OCI-LY1 (cell line): ENCODE data around the gene ANO2.

ENCODE experiments used
- H2AFZ ChIP-seq: fragments of 200-600 bp; sonication (generic), shearing (Covaris generic); 2 replicates; pipeline ENCODE4 v1.6.0; 2014; ENCODE audit warnings: antibody characterized with exemption, mild to moderate bottlenecking, low read length
- H3F3A ChIP-seq: fragments of 200-600 bp; sonication (generic), shearing (Covaris generic); 2 replicates; pipeline ENCODE4 v1.6.0; 2014; ENCODE audit warnings: mild to moderate bottlenecking, antibody characterized with exemption, low read length, moderate library complexity; ENCODE audit not compliant: insufficient read depth
- H3K27ac ChIP-seq: fragments of 200-600 bp; sonication (generic); 2 replicates; pipeline ENCODE4 v1.5.1; 2014; ENCODE audit warnings: low read length, mixed run types, mild to moderate bottlenecking, low read depth; ENCODE audit not compliant: poor library complexity, severe bottlenecking
- H3K27me3 ChIP-seq: fragments of 200-600 bp; sonication (generic); 2 replicates; pipeline ENCODE4 v1.6.0; 2014; ENCODE audit warnings: antibody characterized with exemption, mild to moderate bottlenecking, low read length, moderate library complexity; ENCODE audit not compliant: insufficient read depth
- H3K36me3 ChIP-seq: fragments of 200-600 bp; sonication (generic); 2 replicates; pipeline ENCODE4 v1.6.1; 2014; ENCODE audit warnings: mild to moderate bottlenecking, antibody characterized with exemption, low read length, moderate library complexity, mixed read lengths; ENCODE audit not compliant: insufficient read depth
- H3K4me1 ChIP-seq: fragments of 200-600 bp; sonication (generic); 2 replicates; pipeline ENCODE4 v1.5.1; 2014; ENCODE audit warnings: mild to moderate bottlenecking, low read length, moderate library complexity; ENCODE audit not compliant: insufficient read depth, severe bottlenecking
- H3K4me2 ChIP-seq: fragments of 200-600 bp; sonication (generic), shearing (Covaris generic); 2 replicates; pipeline ENCODE4 v1.6.1; 2014; ENCODE audit warnings: low read length
- H3K4me3 ChIP-seq: fragments of 200-600 bp; sonication (generic); 2 replicates; pipeline ENCODE4 v1.5.1; 2014; ENCODE audit warnings: low read length, low read depth, mild to moderate bottlenecking, mixed read lengths; ENCODE audit not compliant: poor library complexity, severe bottlenecking
- H3K79me2 ChIP-seq: fragments of 200-600 bp; shearing (Covaris generic); 2 replicates; pipeline ENCODE4 v1.6.1; 2016; ENCODE audit warnings: mixed run types, low read length, mixed read lengths; ENCODE audit not compliant: insufficient read depth
- H3K9ac ChIP-seq: fragments of 200-600 bp; sonication (generic), shearing (Covaris generic); 2 replicates; pipeline ENCODE4 v1.6.1; 2014; ENCODE audit warnings: mild to moderate bottlenecking, low read length, mixed read lengths
- H3K9me2 ChIP-seq: fragments of 200-600 bp; sonication (generic), shearing (Covaris generic); 2 replicates; pipeline ENCODE4 v1.6.1; 2014; ENCODE audit warnings: low read depth, mild to moderate bottlenecking, low read length, mixed read lengths
- H3K9me3 ChIP-seq: fragments of 200-600 bp; shearing (Covaris generic); 2 replicates; pipeline ENCODE4 v1.6.1; 2014; ENCODE audit warnings: low read length, mixed read lengths
- H4K20me1 ChIP-seq: fragments of 200-600 bp; sonication (generic), shearing (Covaris generic); 2 replicates; pipeline ENCODE4 v1.6.0; 2016; ENCODE audit warnings: mild to moderate bottlenecking, low read length; ENCODE audit not compliant: insufficient read depth
- CTCF ChIP-seq: fragments of 200-600 bp; sonication (generic), shearing (Covaris generic); IDR thresholded peaks from 2 replicates; pipeline ENCODE4 v1.5.1; 2017; ENCODE audit warnings: mild to moderate bottlenecking, antibody characterized with exemption, low read length, moderate library complexity, mixed read lengths
- EZH2 ChIP-seq: fragments of 200-600 bp; sonication (generic), shearing (Covaris generic); IDR thresholded peaks from 2 replicates; pipeline ENCODE4 v1.8.0; 2017; ENCODE audit warnings: borderline replicate concordance, mixed run types, mild to moderate bottlenecking, antibody characterized with exemption, low read length, moderate library complexity, mixed read lengths

ANO2 gene

GRCh38 chr12:5945071-5946008 is at the start of gene ANO2:
TSS of gene ANO2 (minus strand) at chr12:5945259. CDS start at chr12:5945217, 42 bp downstream.
- Histone ChIP-seq H3K4me3 (no peak within 1 kb of the TSS), H4K20me1 (no peaks in the 10 kb centered on the region), H3K9me3 (no peaks in the 10 kb centered on the region), H3K9ac (no peak within 1 kb of the TSS), H3K79me2 (no peaks in the 10 kb centered on the region), H3K9me2 (no peaks in the 10 kb centered on the region), H3K36me3 (no peaks in the 10 kb centered on the region), H3F3A (no peaks in the 10 kb centered on the region), H3K27me3 (no peaks in the 10 kb centered on the region), H3K4me1 (no peaks in the 10 kb centered on the region), H2AFZ (no peak within 1 kb of the TSS), H3K4me2 (no peak within 1 kb of the TSS), H3K27ac (no peak within 1 kb of the TSS)
- no peak for TF ChIP-seq EZH2

- no peaks in the 10 kb centered on the region for H3K27me3 ChIP-seq
- H2AFZ ChIP-seq = no peak overlapping the region
- no peaks in the 10 kb centered on the region for H3K4me1 ChIP-seq
- H4K20me1 ChIP-seq = no peaks in the 10 kb centered on the region
- H3K9ac ChIP-seq = no peak overlapping the region
- no peaks in the 10 kb centered on the region for H3K36me3 ChIP-seq
- H3K4me2 ChIP-seq = no peak overlapping the region
- H3K9me2 ChIP-seq = no peaks in the 10 kb centered on the region
- H3K27ac ChIP-seq = no peak overlapping the region
- H3K79me2 ChIP-seq = no peaks in the 10 kb centered on the region
- H3K9me3 ChIP-seq = no peaks in the 10 kb centered on the region
- TF ChIP-seq CTCF (no peak), EZH2 (no peak)
- H3F3A ChIP-seq = no peaks in the 10 kb centered on the region
- no peak overlapping the region for H3K4me3 ChIP-seq
Measured at GRCh38 chr12:5989621-5990020, 44.6 kb upstream of the ANO2 start.

GRCh38 chr12:5988659-5989116 is 43.6 kb upstream of the ANO2 start:
- peak; percentile 97 for TF ChIP-seq CTCF
- TF ChIP-seq EZH2 = no peak
- no peak overlapping the region for H3K9ac ChIP-seq
- H3K9me3 ChIP-seq = no peaks in the 10 kb centered on the region
- no peak overlapping the region for H3K4me3 ChIP-seq
- no peaks in the 10 kb centered on the region for H3F3A ChIP-seq
- H3K9me2 ChIP-seq = no peaks in the 10 kb centered on the region
- no peak overlapping the region for H3K27ac ChIP-seq
- H3K4me2 ChIP-seq = no peak overlapping the region
- no peaks in the 10 kb centered on the region for H3K36me3 ChIP-seq
- no peaks in the 10 kb centered on the region for H3K27me3 ChIP-seq
- no peaks in the 10 kb centered on the region for H3K4me1 ChIP-seq
- H4K20me1 ChIP-seq = no peaks in the 10 kb centered on the region
- H2AFZ ChIP-seq = no peak overlapping the region
- H3K79me2 ChIP-seq = no peaks in the 10 kb centered on the region

GRCh38 chr12:5988088-5988487 is 43.0 kb upstream of the ANO2 start:
- H3F3A ChIP-seq = no peaks in the 10 kb centered on the region
- H3K27ac ChIP-seq = no peak overlapping the region
- H3K4me2 ChIP-seq = no peak overlapping the region

More at GRCh38 chr12:5988088-5988487, 43.0 kb upstream of the ANO2 start:
- no peaks in the 10 kb centered on the region for H3K79me2 ChIP-seq
- no peak overlapping the region for H3K4me3 ChIP-seq
- no peaks in the 10 kb centered on the region for H3K4me1 ChIP-seq
- H3K9ac ChIP-seq = no peak overlapping the region
- H4K20me1 ChIP-seq = no peaks in the 10 kb centered on the region
- no peaks in the 10 kb centered on the region for H3K9me3 ChIP-seq
- H3K36me3 ChIP-seq = no peaks in the 10 kb centered on the region
- no peak overlapping the region for H2AFZ ChIP-seq
- TF ChIP-seq EZH2 (no peak), CTCF (no peak)
- no peaks in the 10 kb centered on the region for H3K27me3 ChIP-seq
- H3K9me2 ChIP-seq = no peaks in the 10 kb centered on the region
